Naive thymus-derived CD4-positive, alpha-beta T cell (primary cell): Measurements from ENCODE around the gene ZCCHC24. TPM values are rescaled to one million over a fixed set of nuclear protein-coding genes. Genes with fewer than 3 reads are reported as not detected.

ENCODE experiments used
- ATAC-seq: fragments of 150-1000 bp; cut with Tn5 transposase; 2 replicates; pipeline ENCODE4 v1.10.0; 2021; ENCODE audit warnings: mild to moderate bottlenecking, moderate library complexity
- CTCF ChIA-PET: fragments of 350-600 bp; sonication (Branson Sonifier 250); formaldehyde crosslinking; loops from one replicate; lab custom pipeline; 2021; ENCODE audit warnings: antibody characterized with exemption; lab: Charles Lee
- POLR2A ChIA-PET: fragments of 350-600 bp; sonication (Branson Sonifier 250); formaldehyde crosslinking; loops from one replicate; lab custom pipeline; 2021; ENCODE audit warnings: antibody characterized with exemption, inconsistent platforms; lab: Charles Lee
- DNase-seq, 9 donors: peaks; one replicate each; pipeline versions ENCODE4 v3.0.0 to v3.0.0-alpha.2; 2020 to 2022; ENCODE audit warnings: mixed read lengths in 1 of 9
- H3K27ac ChIP-seq: one replicate; pipeline ENCODE4 v1.7.0; 2013; ENCODE audit warnings: mild to moderate bottlenecking, low read depth, low read length, moderate library complexity
- H3K27me3 ChIP-seq, 2 donors: one replicate each; pipeline ENCODE4 v1.7.0; 2013; ENCODE audit warnings: low read length in 2 of 2, mild to moderate bottlenecking in 2 of 2, moderate library complexity in 2 of 2; ENCODE audit not compliant: control insufficient read depth in 2 of 2, insufficient read depth in 2 of 2
- H3K36me3 ChIP-seq, 3 experiments: 1 replicate in 2 of 3; 2 replicates in 1 of 3; pipeline ENCODE4 v1.7.0; 2013; ENCODE audit warnings: low read length in 3 of 3, mild to moderate bottlenecking in 3 of 3, moderate library complexity in 1 of 3; ENCODE audit not compliant: insufficient read depth in 3 of 3, control insufficient read depth in 2 of 3
- H3K4me1 ChIP-seq, 2 donors: one replicate each; pipeline ENCODE4 v1.7.0; 2013; ENCODE audit warnings: low read length in 2 of 2, mild to moderate bottlenecking in 2 of 2, moderate library complexity in 1 of 2; ENCODE audit not compliant: control insufficient read depth in 2 of 2, insufficient read depth in 2 of 2
- H3K4me3 ChIP-seq: 2 replicates; pipeline ENCODE4 v1.7.0; 2013; ENCODE audit warnings: mild to moderate bottlenecking, low read length
- H3K9me3 ChIP-seq, 3 experiments: 1 replicate in 2 of 3; 2 replicates in 1 of 3; pipeline ENCODE4 v1.7.0; 2013; ENCODE audit warnings: low read length in 3 of 3; ENCODE audit not compliant: control insufficient read depth in 2 of 3
- H3K27ac Mint-ChIP-seq, 9 donors: one replicate each; pipeline ENCODE4 v1.8.0; 2020 to 2022; ENCODE audit warnings: mixed read lengths in 9 of 9, mild to moderate bottlenecking in 8 of 9, moderate library complexity in 5 of 9, inconsistent platforms in 2 of 9
- H3K27me3 Mint-ChIP-seq, 5 donors: one replicate each; pipeline ENCODE4 v1.8.0; 2021 to 2022; ENCODE audit warnings: mixed read lengths in 5 of 5, mild to moderate bottlenecking in 1 of 5
- H3K36me3 Mint-ChIP-seq, 5 donors: one replicate each; pipeline ENCODE4 v1.8.0; 2020 to 2022; ENCODE audit warnings: mixed read lengths in 5 of 5, mild to moderate bottlenecking in 3 of 5, inconsistent platforms in 1 of 5
- H3K4me1 Mint-ChIP-seq, 7 donors: one replicate each; pipeline ENCODE4 v1.8.0; 2020 to 2022; ENCODE audit warnings: mixed read lengths in 7 of 7, mild to moderate bottlenecking in 3 of 7, inconsistent platforms in 1 of 7
- H3K4me3 Mint-ChIP-seq, 10 donors: one replicate each; pipeline ENCODE4 v1.8.0; 2020 to 2022; ENCODE audit warnings: mild to moderate bottlenecking in 10 of 10, mixed read lengths in 10 of 10, moderate library complexity in 6 of 10, inconsistent platforms in 2 of 10
- H3K9me3 Mint-ChIP-seq, 11 donors: one replicate each; pipeline ENCODE4 v1.8.0; 2020 to 2022; ENCODE audit warnings: mixed read lengths in 11 of 11, mild to moderate bottlenecking in 4 of 11, inconsistent platforms in 1 of 11, moderate library complexity in 1 of 11
- intact Hi-C, 2 donors: fragments of 100-400 bp; cut with micrococcal nuclease; formaldehyde crosslinking; loops; one replicate each; pipeline ENCODE4 v1.15.1; 2023
- polyA plus RNA-seq, 2 donors: library from polyadenylated mRNA; unstranded; fragments of 300-500 nt; fragmentation: Illumina TruSeq; gene quantifications; one replicate each; pipeline ENCODE4 v1.2.3, GENCODE V29; 2021
- total RNA-seq, 6 experiments: library from RNA in 5 of 6; stranded (reverse) in 5 of 6; gene quantifications; 1 replicate in 5 of 6; 2 replicates in 1 of 6; pipeline ENCODE4 v1.2.3 and lab custom pipeline; 2021 to 2026

ZCCHC24 gene
- total and polyA plus RNA-seq, 7 experiments from 2014 or later: 0.30 to 2.0 (median 0.73) TPM

- Histone ChIP-seq H3K27me3 (no peaks in the 10 kb centered on the region), H3K4me3 (no peak overlapping the region), H3K4me1 (peaks cover 0 to 5% of the 10 kb centered on the region in 2 donors), H3K9me3 (peaks cover 0 to 3% (median 0%) of the 10 kb centered on the region in 3 experiments), H3K36me3 (no peaks in the 10 kb centered on the region), H3K27ac (no peak overlapping the region)
- DNase-seq (no peak), ATAC-seq (no peak)
- ChIA-PET CTCF (interaction anchor here (0.7 to 3.5 kb wide), 5 partner anchors 10 to 771 kb away, joined by 3 to 22 read pairs (median 3); no protein-coding TSS in a partner anchor), POLR2A (no interaction called here)
- Mint-ChIP-seq H3K27me3 (peaks cover 0 to 40% (median 0%) of the 10 kb centered on the region in 5 donors), H3K9me3 (peaks cover 0 to 12% (median 2%) of the 10 kb centered on the region in 11 donors), H3K36me3 (no peaks in the 10 kb centered on the region), H3K4me3 (no peak overlapping the region), H3K27ac (no peak overlapping the region), H3K4me1 (peaks cover 0 to 11% (median 4%) of the 10 kb centered on the region in 7 donors)
- intact Hi-C loops: no loop called here
These were observed 72.6 kb downstream of the ZCCHC24 start for GRCh38 chr10:79372871-79373270.

GRCh38 chr10:79367426-79368189 is 77.8 kb downstream of the ZCCHC24 start:
- Mint-ChIP-seq H3K27me3 (peaks cover 0 to 76% (median 0%) of the 10 kb centered on the region in 5 donors), H3K36me3 (peaks cover 0 to 4% (median 0%) of the 10 kb centered on the region in 5 donors), H3K4me3 (no peak overlapping the region), H3K9me3 (peaks cover 0 to 15% (median 5%) of the 10 kb centered on the region in 11 donors), H3K4me1 (no peaks in the 10 kb centered on the region), H3K27ac (no peak overlapping the region)
- ChIA-PET POLR2A (no interaction called here), CTCF (no interaction called here)
- H3K9me3 ChIP-seq: peaks cover 0 to 3% (median 0%) of the 10 kb centered on the region in 3 experiments
- no peaks in the 10 kb centered on the region for H3K4me1 ChIP-seq
- H3K4me3 ChIP-seq: no peak overlapping the region
- DNase-seq (no peak), ATAC-seq (peak; percentile 57)
- no peak overlapping the region for H3K27ac ChIP-seq
- no peaks in the 10 kb centered on the region for H3K27me3 ChIP-seq
- no peaks in the 10 kb centered on the region for H3K36me3 ChIP-seq
- intact Hi-C loops: no loop called here

GRCh38 chr10:79361726-79362397 is 83.6 kb downstream of the ZCCHC24 start:
- Mint-ChIP-seq H3K36me3 (peaks cover 3 to 10% (median 6%) of the 10 kb centered on the region in 5 donors), H3K9me3 (peaks cover 0 to 5% (median 2%) of the 10 kb centered on the region in 11 donors), H3K4me3 (no peak overlapping the region), H3K4me1 (peaks cover 7 to 21% (median 17%) of the 10 kb centered on the region in 7 donors), H3K27me3 (peaks cover 0 to 47% (median 0%) of the 10 kb centered on the region in 5 donors), H3K27ac (peak overlapping the region in 2 of 9 donors; percentile 23 to 24)
- CTCF ChIA-PET: interaction anchor here (1.2 kb wide), 1 partner anchor 12 kb away, joined by 3 read pairs; no protein-coding TSS in a partner anchor
- ATAC-seq (peak; percentile 38), DNase-seq (no peak)
- no peaks in the 10 kb centered on the region for H3K4me1 ChIP-seq
- POLR2A ChIA-PET: interaction anchor here (0.6 kb wide), 1 partner anchor 90 kb away, joined by 3 read pairs; no protein-coding TSS in a partner anchor
- H3K4me3 ChIP-seq: no peak overlapping the region
- H3K27ac ChIP-seq: no peak overlapping the region
- H3K36me3 ChIP-seq: no peaks in the 10 kb centered on the region
- intact Hi-C loops: no loop called here
- no peaks in the 10 kb centered on the region for H3K9me3 ChIP-seq
- H3K27me3 ChIP-seq: no peaks in the 10 kb centered on the region

- no peaks in the 10 kb centered on the region for H3K9me3 ChIP-seq
- ChIA-PET POLR2A (no interaction called here), CTCF (interaction anchor here (0.6 to 1.2 kb wide), 2 partner anchors 13 to 105 kb away, joined by 3 read pairs; no protein-coding TSS in a partner anchor)
- Mint-ChIP-seq H3K27ac (no peak overlapping the region), H3K36me3 (peaks cover 5 to 19% (median 15%) of the 10 kb centered on the region in 5 donors), H3K9me3 (peaks cover 0 to 5% (median 2%) of the 10 kb centered on the region in 11 donors), H3K4me3 (no peak overlapping the region), H3K4me1 (peaks cover 7 to 21% (median 18%) of the 10 kb centered on the region in 7 donors), H3K27me3 (peaks cover 0 to 36% (median 0%) of the 10 kb centered on the region in 5 donors)
- H3K4me3 ChIP-seq: no peak overlapping the region
- DNase-seq (peak in 1 of 9 donors; percentile 17), ATAC-seq (no peak)
- no peak overlapping the region for H3K27ac ChIP-seq
- no peaks in the 10 kb centered on the region for H3K4me1 ChIP-seq
- intact Hi-C loops: no loop called here
- H3K27me3 ChIP-seq: no peaks in the 10 kb centered on the region
- H3K36me3 ChIP-seq: peaks cover 0 to 5% (median 0%) of the 10 kb centered on the region in 3 experiments
These were observed 84.7 kb downstream of the ZCCHC24 start for GRCh38 chr10:79360499-79361342.

- intact Hi-C loops: no loop called here
- H3K4me3 Mint-ChIP-seq: no peak overlapping the region
- peaks cover 10 to 25% (median 22%) of the 10 kb centered on the region in 5 donors for H3K36me3 Mint-ChIP-seq
- peaks cover 0 to 13% (median 0%) of the 10 kb centered on the region in 3 experiments for H3K36me3 ChIP-seq
- DNase-seq (peak in 1 of 9 donors; percentile 2), ATAC-seq (no peak)
- peaks cover 0 to 30% (median 0%) of the 10 kb centered on the region in 5 donors for H3K27me3 Mint-ChIP-seq
- no peaks in the 10 kb centered on the region for H3K27me3 ChIP-seq
- H3K4me3 ChIP-seq: no peak overlapping the region
- POLR2A ChIA-PET: interaction anchor here (0.6 kb wide), 1 partner anchor 11 kb away, joined by 3 read pairs; no protein-coding TSS in a partner anchor
- peaks cover 0 to 5% (median 2%) of the 10 kb centered on the region in 11 donors for H3K9me3 Mint-ChIP-seq
- H3K4me1 Mint-ChIP-seq: peaks cover 7 to 27% (median 20%) of the 10 kb centered on the region in 7 donors
- H3K4me1 ChIP-seq: no peaks in the 10 kb centered on the region
- no peak overlapping the region for H3K27ac Mint-ChIP-seq
- H3K27ac ChIP-seq: no peak overlapping the region
- CTCF ChIA-PET: no interaction called here
- H3K9me3 ChIP-seq: no peaks in the 10 kb centered on the region
These were observed 85.5 kb downstream of the ZCCHC24 start for GRCh38 chr10:79359816-79360498.
